Measurements from ENCODE around the gene PRSS48. TPM values are rescaled to one million over a fixed set of nuclear protein-coding genes. Genes with fewer than 3 reads are reported as not detected.
A peak's percentile ranks its signal among the peaks of the same experiment; 100 is the strongest.

Gene PRSS48
- total RNA-seq, 1 experiment from 2014 or later, result not detected

DNA sequence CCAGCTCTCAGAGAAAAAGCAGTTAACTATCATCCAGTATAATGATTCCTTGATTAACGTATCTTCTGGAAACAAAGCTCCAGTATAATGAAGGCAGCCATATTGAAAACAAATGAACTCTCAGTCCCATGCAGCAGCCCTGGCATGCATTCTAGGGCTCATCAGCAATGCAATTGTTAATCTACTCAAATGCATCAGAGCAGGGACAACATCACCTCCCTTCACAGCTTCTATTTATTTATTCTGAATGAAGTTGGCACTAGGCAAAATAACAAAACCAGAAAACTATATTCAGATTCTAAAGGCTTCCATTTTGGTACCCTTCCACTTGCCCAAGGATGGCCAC, 37.0 kb downstream of the PRSS48 start:
- DNase-seq (ENCODE audit: low read depth, low spot score) (no peak), ATAC-seq (no peak)
- H4K20me1 ChIP-seq (ENCODE audit: insufficient read depth), result no peaks in the 10 kb centered on the region
- H2AFZ ChIP-seq (ENCODE audit: low read depth, low read length, poor library complexity, severe bottlenecking), result no peak overlapping the region
- H3K9me3 ChIP-seq (ENCODE audit: control insufficient read depth in 1 of 2, insufficient read depth in 1 of 2, low read depth in 1 of 2, low read length in 2 of 2), result no peaks in the 10 kb centered on the region
- H3K4me3 ChIP-seq (replicated peaks in 1 of 2; ENCODE audit: low read depth in 1 of 2, low read length in 2 of 2), result no peak overlapping the region; a peak in 1 of 4 replicates
- peak overlapping the region; percentile 73 for H3K4me2 ChIP-seq (ENCODE audit: low read length)
- no peaks in the 10 kb centered on the region for H3K9me2 ChIP-seq (ENCODE audit: insufficient read depth)
- TF ChIP-seq ZNF274 (IDR thresholded peaks at IDR 0.05; ENCODE audit: low read depth, low read length) (no peak), YY1 (IDR thresholded peaks at IDR 0.05; ENCODE audit: extremely low read depth, insufficient replicate concordance, low read depth, low read length) (peak; percentile 41), SIN3A (IDR thresholded peaks at IDR 0.05; ENCODE audit: low read depth) (0 out of 2 replicates have a peak, but pooled peaks have one; percentile 33), EZH2 (IDR thresholded peaks at IDR 0.05) (no peak), FOSL1 (IDR thresholded peaks at IDR 0.05; ENCODE audit: low read depth) (no peak), POLR2AphosphoS5 (IDR thresholded peaks at IDR 0.05; ENCODE audit: low read depth, low read length) (no peak), JUND (IDR thresholded peaks at IDR 0.05) (no peak), CEBPB (IDR thresholded peaks at IDR 0.05; ENCODE audit: low read depth) (no peak), POLR2A (IDR thresholded peaks at IDR 0.05; ENCODE audit: borderline replicate concordance, extremely low read depth, insufficient read depth, insufficient read length) (no peak), ZFX (IDR thresholded peaks at IDR 0.05) (no peak), CBX3 (IDR thresholded peaks at IDR 0.05; ENCODE audit: low read depth) (no peak), ELF1 (IDR thresholded peaks at IDR 0.05; ENCODE audit: borderline replicate concordance, low read depth) (no peak)
- TF ChIP-seq, protein P1, sequence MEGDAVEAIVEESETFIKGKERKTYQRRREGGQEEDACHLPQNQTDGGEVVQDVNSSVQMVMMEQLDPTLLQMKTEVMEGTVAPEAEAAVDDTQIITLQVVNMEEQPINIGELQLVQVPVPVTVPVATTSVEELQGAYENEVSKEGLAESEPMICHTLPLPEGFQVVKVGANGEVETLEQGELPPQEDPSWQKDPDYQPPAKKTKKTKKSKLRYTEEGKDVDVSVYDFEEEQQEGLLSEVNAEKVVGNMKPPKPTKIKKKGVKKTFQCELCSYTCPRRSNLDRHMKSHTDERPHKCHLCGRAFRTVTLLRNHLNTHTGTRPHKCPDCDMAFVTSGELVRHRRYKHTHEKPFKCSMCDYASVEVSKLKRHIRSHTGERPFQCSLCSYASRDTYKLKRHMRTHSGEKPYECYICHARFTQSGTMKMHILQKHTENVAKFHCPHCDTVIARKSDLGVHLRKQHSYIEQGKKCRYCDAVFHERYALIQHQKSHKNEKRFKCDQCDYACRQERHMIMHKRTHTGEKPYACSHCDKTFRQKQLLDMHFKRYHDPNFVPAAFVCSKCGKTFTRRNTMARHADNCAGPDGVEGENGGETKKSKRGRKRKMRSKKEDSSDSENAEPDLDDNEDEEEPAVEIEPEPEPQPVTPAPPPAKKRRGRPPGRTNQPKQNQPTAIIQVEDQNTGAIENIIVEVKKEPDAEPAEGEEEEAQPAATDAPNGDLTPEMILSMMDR (IDR thresholded peaks at IDR 0.05 in 2 of 3, conservative IDR thresholded peaks at IDR 0.05 in 1 of 3; ENCODE audit: borderline replicate concordance in 1 of 3, insufficient read depth in 1 of 3, low read depth in 2 of 3, low read length in 2 of 3), result no peak
- CTCF ChIA-PET, result interaction anchor here (1.2 kb wide), 1 partner anchor 49 kb away, joined by 3 read pairs; no protein-coding TSS in a partner anchor
- peak overlapping the region; percentile 88 for H3K27ac ChIP-seq (ENCODE audit: low read depth, low read length)
- H3K9ac ChIP-seq (ENCODE audit: low read length), result peak overlapping the region; percentile 52; the same call in 1 of the 2 replicates
- no peaks in the 10 kb centered on the region for H3K27me3 ChIP-seq (ENCODE audit: insufficient read depth, low read length)
- intact Hi-C loops (cut with micrococcal nuclease), result no loop called here
- RAD21 ChIA-PET (ENCODE audit: low non-redundant PET in 1 of 2, low total read pairs in 2 of 2, uncharacterized antibody in 2 of 2, unreplicated experiment in 2 of 2), result no interaction called here
- no TSS peak for BruUV-seq (replicated peaks)
- peaks cover 57 to 72% of the 10 kb centered on the region in 2 experiments for H3K4me1 ChIP-seq (ENCODE audit: control insufficient read depth in 1 of 2, insufficient read depth in 2 of 2, low read length in 2 of 2)
- H3K36me3 ChIP-seq (ENCODE audit: control insufficient read depth in 1 of 2, insufficient read depth in 2 of 2, low read length in 2 of 2), result no peaks in the 10 kb centered on the region
- POLR2A ChIA-PET, result interaction anchor here (1.2 to 2.5 kb wide), 2 partner anchors 9 to 11 kb away, joined by 4 to 15 read pairs; partner anchors contain the start of gene SH3D19
- peaks cover 81% of the 10 kb centered on the region for H3K79me2 ChIP-seq (ENCODE audit: insufficient read depth, low read length)
